GM23338 (cell line): ENCODE measurements around the gene RFWD3. TPM values are rescaled to one million over a fixed set of nuclear protein-coding genes. Genes with fewer than 3 reads are reported as not detected.

ENCODE experiments used
- ATAC-seq: fragments of 200-7000 bp; cut with Tn5 transposase; 3 replicates; pipeline ENCODE4 v1.9.1; 2020
- DNase-seq: peaks from one replicate; pipeline ENCODE4 v3.0.0-alpha.2; 2015; ENCODE audit warnings: low spot score
- H2AFZ ChIP-seq: fragments of 200-600 bp; sonication (generic); 2 replicates; pipeline ENCODE4 v1.8.0; 2016; ENCODE audit warnings: antibody characterized with exemption, mild to moderate bottlenecking, moderate library complexity
- H3F3A ChIP-seq: fragments of 200-600 bp; sonication (generic); replicated peaks from 2 replicates; pipeline ENCODE4 v1.8.0; 2017; ENCODE audit warnings: antibody characterized with exemption, mixed run types, low read depth
- H3K27ac ChIP-seq: fragments of 200-600 bp; sonication (generic); 2 replicates; pipeline ENCODE4 v1.6.1; 2016; ENCODE audit warnings: low read depth
- H3K27me3 ChIP-seq: fragments of 200-600 bp; sonication (generic); 2 replicates; pipeline ENCODE4 v1.8.0; 2016; ENCODE audit warnings: mild to moderate bottlenecking, mixed run types, moderate library complexity; ENCODE audit not compliant: insufficient read depth
- H3K36me3 ChIP-seq: fragments of 200-600 bp; sonication (generic); 2 replicates; pipeline ENCODE4 v1.8.0; 2016; ENCODE audit warnings: mild to moderate bottlenecking; ENCODE audit not compliant: insufficient read depth
- H3K4me1 ChIP-seq: fragments of 200-600 bp; sonication (generic); 2 replicates; pipeline ENCODE4 v1.8.0; 2016; ENCODE audit warnings: mild to moderate bottlenecking, moderate library complexity; ENCODE audit not compliant: insufficient read depth
- H3K4me2 ChIP-seq: fragments of 200-600 bp; sonication (generic); 2 replicates; pipeline ENCODE4 v1.7.1; 2017; ENCODE audit warnings: mixed run types
- H3K4me3 ChIP-seq: fragments of 200-600 bp; sonication (generic); 2 replicates; pipeline ENCODE4 v1.6.1; 2016; ENCODE audit warnings: mixed run types
- H3K79me2 ChIP-seq: fragments of 200-600 bp; sonication (generic); replicated peaks from 2 replicates; pipeline ENCODE4 v1.8.0; 2017; ENCODE audit warnings: mild to moderate bottlenecking; ENCODE audit not compliant: insufficient read depth
- H3K9me2 ChIP-seq: fragments of 200-600 bp; sonication (generic); 2 replicates; pipeline ENCODE4 v1.8.0; 2017; ENCODE audit not compliant: insufficient read depth
- H4K20me1 ChIP-seq: fragments of 200-600 bp; sonication (generic); replicated peaks from 2 replicates; pipeline ENCODE4 v1.8.0; 2017; ENCODE audit warnings: mild to moderate bottlenecking; ENCODE audit not compliant: insufficient read depth
- H3K27ac Mint-ChIP-seq: 2 replicates; pipeline ENCODE4 v1.8.0; 2020; ENCODE audit warnings: inconsistent platforms, mild to moderate bottlenecking, moderate library complexity, mixed read lengths
- H3K27me3 Mint-ChIP-seq: 3 replicates; pipeline ENCODE4 v1.8.0; 2022; ENCODE audit warnings: low read depth, mild to moderate bottlenecking, moderate library complexity, mixed read lengths, inconsistent platforms; ENCODE audit not compliant: insufficient read depth, poor library complexity
- H3K36me3 Mint-ChIP-seq: 3 replicates; pipeline ENCODE4 v1.8.0; 2021; ENCODE audit warnings: low read depth, mild to moderate bottlenecking, inconsistent platforms, moderate library complexity, mixed read lengths
- H3K4me1 Mint-ChIP-seq: 3 replicates; pipeline ENCODE4 v1.8.0; 2020; ENCODE audit warnings: mild to moderate bottlenecking, inconsistent platforms, mixed read lengths
- H3K4me3 Mint-ChIP-seq: 3 replicates; pipeline ENCODE4 v1.8.0; 2021; ENCODE audit warnings: moderate library complexity, mild to moderate bottlenecking, inconsistent platforms, mixed read lengths
- H3K9me3 Mint-ChIP-seq: 3 replicates; pipeline ENCODE4 v1.8.0; 2020; ENCODE audit warnings: moderate library complexity, mild to moderate bottlenecking, inconsistent platforms, mixed read lengths
- CREB1 ChIP-seq: fragments of 250-450 bp; sonication (Bioruptor Pico); IDR thresholded peaks from 2 replicates; pipeline ENCODE4 v1.5.0; 2020; ENCODE audit warnings: low read depth, mild to moderate bottlenecking, moderate library complexity
- JUNB ChIP-seq: IDR thresholded peaks from one replicate; pipeline ENCODE4 v1.6.1; 2016; ENCODE audit warnings: antibody characterized with exemption; ENCODE audit not compliant: unreplicated experiment
- POLR2AphosphoS5 ChIP-seq: IDR thresholded peaks from 2 replicates; pipeline ENCODE4 v1.6.1; 2016; ENCODE audit warnings: antibody characterized with exemption, low read depth
- ZNF114 ChIP-seq: fragments of 250-450 bp; sonication (Bioruptor Pico); IDR thresholded peaks from 2 replicates; pipeline ENCODE4 v1.5.0; 2020; ENCODE audit warnings: mild to moderate bottlenecking, moderate library complexity
- ZNF462 ChIP-seq: fragments of 250-450 bp; sonication (Bioruptor Pico); IDR thresholded peaks from 2 replicates; pipeline ENCODE4 v1.5.0; 2020; ENCODE audit warnings: mild to moderate bottlenecking, moderate library complexity
- polyA plus RNA-seq: library from polyadenylated mRNA; unstranded; fragments of >200 nt; fragmentation: Nextera tagmentation; extraction: Ambion mirVana; gene quantifications from 2 replicates; pipeline ENCODE4 v1.2.1, GENCODE V29; 2016
- total RNA-seq: library from RNA; depleted of rRNA; stranded (reverse); fragments of >200 nt; shearing (Covaris generic); gene quantifications from 2 replicates; pipeline ENCODE4 v1.2.3, GENCODE V29; 2014

Gene RFWD3
- total and polyA plus RNA-seq, 2 experiments from 2014 or later = 27.6 to 113 TPM

GRCh38 chr16:74698222-74698621 is 31.5 kb upstream of the RFWD3 start:
- Histone ChIP-seq H3K4me3 (no peak overlapping the region), H3K4me1 (peaks cover 16% of the 10 kb centered on the region), H2AFZ (no peak overlapping the region), H3K36me3 (no peaks in the 10 kb centered on the region), H3K27ac (no peak overlapping the region), H3F3A (peaks cover 5% of the 10 kb centered on the region; the same call in 1 of the 2 replicates), H3K4me2 (no peak overlapping the region), H4K20me1 (no peaks in the 10 kb centered on the region), H3K79me2 (no peaks in the 10 kb centered on the region), H3K9me2 (no peaks in the 10 kb centered on the region), H3K27me3 (peaks cover 21% of the 10 kb centered on the region)
- TF ChIP-seq JUNB (no peak), ZNF462 (CRISPR knock-in tag) (no peak), POLR2AphosphoS5 (no peak), ZNF114 (CRISPR knock-in tag) (no peak), CREB1 (CRISPR knock-in tag) (no peak)
- Mint-ChIP-seq H3K27ac (no peak overlapping the region), H3K9me3 (no peaks in the 10 kb centered on the region), H3K27me3 (peaks cover 22% of the 10 kb centered on the region), H3K4me3 (no peak overlapping the region), H3K36me3 (no peaks in the 10 kb centered on the region), H3K4me1 (peaks cover 12% of the 10 kb centered on the region; the same call in 2 of the 3 replicates)
- no peak for DNase-seq
- ATAC-seq = no peak
